H7 (cell line): Measurements from ENCODE around the gene ABHD3. TPM values are rescaled to one million over a fixed set of nuclear protein-coding genes. Genes with fewer than 3 reads are reported as not detected.
A peak's percentile ranks its signal among the peaks of the same experiment; 100 is the strongest.
"Not testable (repeated sequence)": the region's sequence is repeated elsewhere in the genome, so short reads cannot be mapped to it uniquely, and the experiment has no call there.

ENCODE experiments used
- DNase-seq: peaks from one replicate; pipeline ENCODE4 v3.0.0; 2012
- H3K27me3 ChIP-seq: 2 replicates; pipeline ENCODE4 v1.6.0; 2011; ENCODE audit warnings: mild to moderate bottlenecking, low read length; ENCODE audit not compliant: control insufficient read depth, insufficient read depth
- H3K36me3 ChIP-seq: replicated peaks from 2 replicates; pipeline ENCODE4 v1.5.1; 2011; ENCODE audit warnings: low read length; ENCODE audit not compliant: control insufficient read depth, insufficient read depth
- H3K4me3 ChIP-seq: 2 replicates; pipeline ENCODE4 v1.5.1; 2011; ENCODE audit warnings: low read depth, mild to moderate bottlenecking, control low read depth, low read length, moderate library complexity; ENCODE audit not compliant: insufficient read depth
- total RNA-seq: library from RNA; depleted of rRNA; stranded (reverse); fragments of >200 nt; shearing (Covaris generic); gene quantifications from 2 replicates; pipeline ENCODE4 v1.2.3, GENCODE V29; 2014; rRNA removed

The ABHD3 gene, protein sequence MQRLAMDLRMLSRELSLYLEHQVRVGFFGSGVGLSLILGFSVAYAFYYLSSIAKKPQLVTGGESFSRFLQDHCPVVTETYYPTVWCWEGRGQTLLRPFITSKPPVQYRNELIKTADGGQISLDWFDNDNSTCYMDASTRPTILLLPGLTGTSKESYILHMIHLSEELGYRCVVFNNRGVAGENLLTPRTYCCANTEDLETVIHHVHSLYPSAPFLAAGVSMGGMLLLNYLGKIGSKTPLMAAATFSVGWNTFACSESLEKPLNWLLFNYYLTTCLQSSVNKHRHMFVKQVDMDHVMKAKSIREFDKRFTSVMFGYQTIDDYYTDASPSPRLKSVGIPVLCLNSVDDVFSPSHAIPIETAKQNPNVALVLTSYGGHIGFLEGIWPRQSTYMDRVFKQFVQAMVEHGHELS
- total RNA-seq, result 5.5 and 6.9 TPM in 2 replicates

DNA sequence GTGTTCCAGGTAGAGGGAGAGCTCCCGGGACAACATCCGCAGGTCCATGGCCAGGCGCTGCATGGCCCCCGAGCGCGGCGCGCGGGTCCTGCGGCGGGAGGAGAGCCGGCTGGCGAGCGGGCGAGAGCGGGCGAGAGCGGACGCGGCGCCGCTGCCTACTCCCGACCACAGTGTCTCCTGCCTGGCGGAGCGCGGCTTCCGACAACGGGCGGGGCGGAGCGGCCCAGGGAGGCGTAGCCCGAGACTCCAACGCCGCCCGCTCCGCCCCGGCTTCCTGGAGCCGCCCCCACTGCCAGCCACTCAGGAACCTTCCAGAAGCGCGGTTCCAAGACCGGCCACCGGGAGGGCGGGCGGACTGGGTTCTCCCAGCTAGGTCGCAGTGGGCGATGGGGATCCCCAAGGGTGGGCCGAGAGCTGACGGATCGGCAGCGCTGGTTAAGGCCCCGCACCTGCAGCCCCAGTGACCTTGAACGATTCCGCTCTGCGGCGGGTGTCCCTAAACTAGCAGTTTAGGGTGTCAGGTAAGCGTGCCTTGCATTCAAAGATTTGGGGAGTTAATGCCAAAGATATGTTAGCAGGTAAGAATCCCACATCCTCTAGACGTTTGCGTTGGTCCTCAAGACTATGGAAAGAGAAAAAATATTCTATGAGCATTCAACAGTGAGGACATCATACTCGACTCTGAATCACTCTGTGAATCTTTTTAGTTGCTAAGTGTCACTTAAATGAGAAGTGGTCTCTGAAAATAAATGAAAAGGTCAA is at the start of gene ABHD3:
TSS of gene ABHD3 (minus strand) at position 172 of the 762 bp plus-strand sequence. CDS start at position 63, 109 bp downstream.
- peak; percentile 96 for DNase-seq
- Histone ChIP-seq H3K36me3 (peaks cover 3% of the 10 kb centered on the region; the same call in 1 of the 2 replicates), H3K4me3 (peak within 1 kb of the TSS; percentile 75), H3K27me3 (peaks cover 2% of the 10 kb centered on the region; the same call in 1 of the 2 replicates)

DNA sequence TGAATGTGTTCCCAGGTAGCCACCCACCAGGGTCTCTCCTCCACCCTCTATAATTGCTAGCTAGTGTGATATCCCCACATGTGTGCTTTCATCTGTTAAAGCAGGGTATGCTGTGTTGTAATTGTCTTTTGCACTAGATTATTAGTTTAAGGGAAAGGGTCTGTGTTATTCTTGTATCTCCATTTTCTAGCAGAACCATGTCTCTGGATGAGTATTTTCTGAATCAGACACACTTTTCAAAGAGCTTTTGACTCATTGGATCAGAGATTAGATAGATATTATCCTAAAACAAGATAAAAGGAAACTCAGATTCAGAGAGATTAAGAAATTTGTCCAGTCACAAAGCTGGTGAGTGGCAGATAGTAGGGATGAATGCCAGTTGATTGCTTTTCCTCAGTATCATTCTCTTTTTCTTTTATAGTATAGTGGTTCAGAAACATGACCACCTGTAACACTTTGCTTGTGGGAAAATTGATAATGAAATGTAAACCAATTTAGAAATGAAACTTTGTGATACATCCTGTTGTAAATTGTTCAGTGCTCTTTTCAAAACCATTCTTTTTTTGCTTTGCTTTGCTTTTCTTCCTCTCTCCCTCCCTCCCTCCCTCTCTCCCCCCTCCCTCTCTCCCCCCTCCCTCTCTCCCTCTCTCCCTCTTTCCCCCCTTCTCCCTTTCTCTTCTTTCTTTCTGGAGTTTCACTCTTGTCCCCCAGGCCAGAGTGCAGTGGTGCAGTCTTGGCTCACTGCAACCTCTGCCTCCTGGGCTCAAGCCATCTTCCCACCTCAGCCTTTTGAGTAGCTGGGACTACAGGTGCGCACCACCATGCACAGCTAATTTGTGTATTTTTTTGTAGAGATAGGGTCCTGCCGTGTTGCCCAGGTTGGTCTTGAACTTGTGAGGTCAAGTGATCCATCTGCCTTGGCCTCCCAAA is 43.5 kb upstream of the ABHD3 start:
- Histone ChIP-seq H3K36me3 (no peaks in the 10 kb centered on the region), H3K4me3 (no peak overlapping the region), H3K27me3 (no peaks in the 10 kb centered on the region)
- no peak for DNase-seq

DNA sequence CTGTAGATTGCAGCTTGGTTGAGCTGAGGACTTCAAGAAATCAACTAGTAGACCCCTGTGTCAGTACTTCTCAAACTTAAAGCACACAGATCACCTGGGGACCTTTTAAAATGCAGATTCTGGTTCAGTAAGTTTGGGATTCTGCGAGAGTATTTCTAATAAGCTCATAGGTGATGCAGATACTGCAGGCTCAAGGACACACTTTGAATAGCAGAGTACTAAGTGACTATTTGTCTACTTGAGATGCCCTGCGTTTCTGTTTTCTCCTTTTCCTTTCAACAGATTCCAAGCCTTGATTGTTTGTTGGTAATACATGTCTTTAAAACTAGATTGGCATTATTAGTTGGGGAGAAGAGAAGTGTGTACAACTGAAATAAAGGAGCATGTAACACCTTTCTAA is 42.7 kb upstream of the ABHD3 start:
- H3K27me3 ChIP-seq, result no peaks in the 10 kb centered on the region
- DNase-seq, result no peak
- H3K36me3 ChIP-seq, result no peaks in the 10 kb centered on the region
- no peak overlapping the region for H3K4me3 ChIP-seq

DNA sequence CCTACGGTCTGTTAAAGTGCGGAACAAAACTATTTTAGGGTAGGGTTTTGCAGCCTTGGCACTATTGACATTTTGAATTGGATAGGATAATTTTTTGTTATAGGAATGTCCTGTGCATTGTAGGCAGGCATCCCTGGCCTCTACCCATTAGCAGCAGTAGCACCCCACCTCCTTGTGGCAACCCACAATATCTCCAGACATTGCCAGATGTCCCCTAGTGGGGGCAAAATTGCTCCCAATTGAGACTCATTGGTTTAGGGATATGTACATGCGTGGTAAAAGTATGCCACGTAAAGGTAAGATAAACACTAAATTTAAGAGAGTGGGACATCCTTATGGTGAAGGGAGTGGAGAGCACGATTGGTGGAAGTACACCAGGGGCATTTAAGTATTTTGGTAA is 40.7 kb upstream of the ABHD3 start:
- DNase-seq, result no peak
- Histone ChIP-seq H3K4me3 (no peak overlapping the region), H3K27me3 (no peaks in the 10 kb centered on the region), H3K36me3 (no peaks in the 10 kb centered on the region)

DNA sequence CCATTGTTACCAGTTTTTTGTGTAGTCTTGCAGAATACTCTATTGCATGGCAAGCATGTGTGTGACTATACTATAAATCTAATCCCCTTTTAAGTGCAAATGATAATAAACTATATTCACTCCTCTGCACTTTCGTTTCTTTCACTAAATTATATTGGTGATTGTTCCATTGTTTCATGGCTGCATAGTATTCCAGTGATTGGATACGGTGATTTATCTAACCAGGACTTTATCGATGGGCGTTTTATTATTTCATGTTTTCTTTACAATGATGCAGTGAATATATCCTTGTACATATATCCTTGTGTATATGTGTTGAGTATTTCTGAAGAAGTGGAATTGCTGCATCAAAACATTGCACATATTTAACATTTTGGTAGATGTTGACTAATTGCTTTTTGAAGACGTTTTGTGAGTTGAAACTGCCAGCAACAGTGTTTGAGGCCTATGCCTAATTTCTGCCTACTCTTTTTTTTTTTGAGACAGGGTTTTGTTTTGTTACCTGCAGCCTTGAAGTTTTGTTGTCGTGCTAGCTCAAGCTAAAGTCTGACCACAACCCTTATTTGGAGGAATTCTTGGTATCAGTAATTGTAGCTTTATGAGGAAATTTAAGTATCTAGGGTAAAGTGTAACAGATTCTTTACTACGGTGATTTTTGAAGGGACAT is 38.7 kb upstream of the ABHD3 start:
- no peaks in the 10 kb centered on the region for H3K27me3 ChIP-seq
- no peaks in the 10 kb centered on the region for H3K36me3 ChIP-seq
- no peak for DNase-seq
- H3K4me3 ChIP-seq, result no peak overlapping the region

DNA sequence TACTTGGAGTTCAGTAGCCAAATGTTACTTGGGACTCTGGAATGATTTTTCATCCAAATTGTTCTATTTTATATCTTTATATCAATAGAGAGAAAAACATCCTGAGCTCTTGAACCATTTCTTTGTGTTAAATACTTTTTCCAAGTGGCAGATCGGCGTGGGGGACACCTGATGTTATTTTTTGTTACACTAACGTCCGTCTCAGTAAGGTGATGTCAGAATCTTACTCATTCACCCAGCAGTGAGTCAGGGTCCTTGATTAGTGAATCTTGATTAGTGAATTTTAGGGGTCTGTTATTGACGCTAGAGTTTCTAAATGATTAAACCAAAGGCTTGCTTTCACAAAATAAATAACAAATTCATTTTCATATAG is 37.7 kb upstream of the ABHD3 start:
- Histone ChIP-seq H3K27me3 (no peaks in the 10 kb centered on the region), H3K4me3 (peak overlapping the region; percentile 73), H3K36me3 (no peaks in the 10 kb centered on the region)
- DNase-seq, result no peak

DNA sequence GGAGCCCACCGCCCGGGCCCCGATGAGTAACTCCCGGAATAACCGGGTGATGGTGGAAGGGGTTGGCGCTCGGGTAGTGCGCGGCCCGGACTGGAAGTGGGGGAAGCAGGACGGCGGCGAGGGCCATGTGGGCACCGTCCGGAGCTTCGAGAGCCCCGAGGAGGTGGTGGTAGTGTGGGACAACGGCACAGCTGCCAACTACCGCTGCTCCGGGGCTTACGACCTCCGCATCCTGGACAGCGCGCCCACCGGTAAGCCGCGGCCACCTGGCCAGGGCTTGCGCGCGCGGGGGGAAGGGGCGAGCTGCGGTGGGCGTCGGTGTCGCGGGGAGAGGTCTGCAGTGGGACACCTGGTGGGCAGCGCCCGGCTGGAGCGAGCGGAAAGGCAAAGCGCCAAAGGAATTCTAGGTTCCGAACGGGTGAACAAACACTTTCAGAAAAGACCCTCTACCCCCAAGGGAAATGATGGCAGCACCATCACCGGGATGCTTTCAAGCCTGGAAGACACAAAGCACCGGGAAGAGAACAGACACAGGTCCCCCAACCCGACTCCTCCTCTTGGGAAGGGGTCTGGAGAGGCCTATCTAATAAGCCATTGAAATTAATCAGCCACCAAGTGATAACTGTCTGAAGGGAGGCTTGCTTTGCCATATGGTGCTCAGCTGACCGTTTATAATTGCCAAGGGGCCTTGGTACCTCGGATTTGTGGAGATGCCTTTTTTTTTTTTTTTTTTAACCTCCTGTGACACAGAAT is 37.2 kb upstream of the ABHD3 start:
- no peak for DNase-seq
- no peaks in the 10 kb centered on the region for H3K27me3 ChIP-seq
- peak overlapping the region; percentile 73 for H3K4me3 ChIP-seq
- H3K36me3 ChIP-seq, result no peaks in the 10 kb centered on the region

DNA sequence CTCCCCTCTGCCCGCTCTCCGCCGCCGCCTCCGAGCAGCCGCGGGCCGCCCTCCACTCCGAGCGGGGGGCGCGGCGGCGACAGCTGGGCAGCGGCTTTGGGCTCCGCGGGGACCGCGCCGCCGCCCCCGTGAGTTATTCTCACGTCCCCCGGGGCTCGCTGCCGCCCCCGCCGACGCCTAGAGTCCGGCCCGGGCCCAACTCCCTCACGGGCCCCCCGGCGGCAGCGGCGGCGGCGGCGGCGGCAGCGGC is 36.7 kb upstream of the ABHD3 start:
- DNase-seq, result no peak
- Histone ChIP-seq H3K27me3 (no peaks in the 10 kb centered on the region), H3K4me3 (peak overlapping the region; percentile 73), H3K36me3 (no peaks in the 10 kb centered on the region)

DNA sequence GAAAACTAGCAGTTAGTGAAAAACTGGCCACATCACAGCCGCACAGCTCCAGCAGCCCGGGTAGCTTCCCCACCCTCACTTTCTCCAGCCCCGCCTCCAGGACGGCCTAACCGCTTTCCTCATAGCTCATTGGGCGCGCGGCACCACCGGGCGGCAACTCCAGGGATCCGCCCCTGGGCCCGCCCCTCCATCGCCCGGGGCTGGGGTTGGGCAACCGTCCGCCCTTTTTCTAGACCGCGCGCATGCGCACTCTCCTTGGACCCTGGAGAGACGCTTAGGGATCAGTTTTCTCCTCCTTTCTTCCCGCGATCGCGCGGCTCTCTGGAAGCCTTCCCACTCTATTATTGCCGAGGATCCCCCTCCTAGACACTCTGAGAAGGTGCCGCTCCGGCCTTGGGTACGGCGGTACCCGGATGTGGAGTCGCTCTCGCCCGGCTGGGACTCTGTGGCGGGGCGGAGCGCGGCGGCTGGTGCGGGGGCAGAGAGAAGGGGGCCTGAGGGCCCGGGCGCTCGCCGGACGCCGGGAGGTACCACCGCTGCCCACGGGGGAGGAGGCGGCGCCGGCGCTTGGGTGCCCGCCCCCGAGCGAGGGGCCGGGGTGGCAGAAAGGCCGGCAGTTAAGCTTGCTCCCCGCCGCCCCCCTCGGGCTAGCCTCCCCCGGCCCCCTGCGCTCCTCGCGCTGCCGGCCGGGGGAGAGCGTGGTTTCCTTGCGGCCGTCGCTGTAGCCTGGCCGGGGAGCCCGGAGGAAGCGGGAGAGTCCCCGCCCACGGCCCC is 36.2 kb upstream of the ABHD3 start, which contains the start of gene MIB1:
TSS of gene MIB1 (plus strand) at position 255 of the 774 bp plus-strand sequence. CDS start 792 bp downstream, outside the sequence.
- Histone ChIP-seq H3K27me3 (no peaks in the 10 kb centered on the region), H3K4me3 (peak within 1 kb of the TSS; percentile 73), H3K36me3 (no peaks in the 10 kb centered on the region)
- DNase-seq, result peak; percentile 97

DNA sequence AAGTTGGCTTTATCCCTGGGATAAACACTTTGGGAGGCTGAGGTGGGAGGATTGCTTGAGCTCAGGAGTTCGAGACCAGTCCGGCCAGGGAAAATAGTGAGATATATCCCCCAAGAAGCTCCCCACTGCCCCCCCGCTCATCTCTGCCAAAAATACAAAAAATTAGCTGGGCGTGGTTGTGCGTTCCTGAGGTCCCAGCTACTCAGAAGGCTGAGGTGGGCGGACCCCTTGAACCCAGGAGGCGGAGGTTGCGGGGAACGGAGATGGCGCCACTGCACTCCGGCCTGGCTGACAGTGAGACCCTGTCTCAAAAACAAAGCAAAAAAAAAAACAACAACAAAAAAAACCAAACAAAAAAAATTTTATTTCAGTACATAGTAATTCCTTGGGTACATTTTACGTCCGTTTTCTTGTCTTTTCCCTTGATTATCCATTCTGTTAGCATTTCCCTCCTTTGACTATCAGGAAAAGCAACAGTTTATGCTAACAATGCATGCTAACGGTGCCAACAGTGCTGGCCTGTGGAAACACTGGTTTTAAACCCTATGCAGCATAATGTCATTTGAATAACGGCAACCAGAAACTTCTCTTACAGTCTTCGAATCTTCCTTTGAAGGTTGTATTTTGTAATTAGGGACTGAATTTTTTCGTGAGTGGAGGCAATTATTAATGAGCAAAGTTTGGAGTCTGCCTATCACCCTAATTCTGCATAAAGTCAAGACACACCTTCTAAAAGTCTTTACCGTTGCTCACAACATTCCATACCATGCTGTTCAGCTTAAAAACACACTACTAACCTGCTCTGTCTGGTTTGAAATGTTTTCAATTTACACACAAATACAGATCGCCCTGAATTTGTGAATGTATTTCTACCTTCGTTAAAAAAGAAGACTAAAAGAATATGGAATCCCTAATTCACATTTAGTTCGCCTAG is 35.3 kb upstream of the ABHD3 start:
- DNase-seq, result peak; percentile 20

DNA sequence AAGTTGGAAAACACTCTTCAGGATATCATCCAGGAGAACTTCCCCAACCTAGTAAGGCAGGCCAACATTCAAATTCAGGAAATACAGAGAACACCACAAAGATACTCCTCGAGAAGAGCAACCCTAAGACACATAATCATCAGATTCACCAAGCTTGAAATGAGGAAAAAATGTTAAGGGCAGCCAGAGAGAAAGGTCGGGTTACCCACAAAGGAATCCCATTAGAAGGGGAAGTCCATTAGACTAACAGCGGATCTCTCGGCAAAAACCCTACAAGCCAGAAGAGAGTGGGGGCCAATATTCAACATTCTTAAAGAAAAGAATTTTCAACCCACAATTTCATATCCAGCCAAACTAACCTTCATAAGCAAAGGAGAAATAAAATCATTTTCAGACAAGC is 32.4 kb upstream of the ABHD3 start:
- DNase-seq, H3K36me3 ChIP-seq, H3K27me3 ChIP-seq, H3K4me3 ChIP-seq: not testable (repeated sequence)

More for the DNA sequence above, 35.3 kb upstream of the ABHD3 start:
- Histone ChIP-seq H3K4me3 (no peak overlapping the region), H3K27me3 (no peaks in the 10 kb centered on the region), H3K36me3 (no peaks in the 10 kb centered on the region)

DNA sequence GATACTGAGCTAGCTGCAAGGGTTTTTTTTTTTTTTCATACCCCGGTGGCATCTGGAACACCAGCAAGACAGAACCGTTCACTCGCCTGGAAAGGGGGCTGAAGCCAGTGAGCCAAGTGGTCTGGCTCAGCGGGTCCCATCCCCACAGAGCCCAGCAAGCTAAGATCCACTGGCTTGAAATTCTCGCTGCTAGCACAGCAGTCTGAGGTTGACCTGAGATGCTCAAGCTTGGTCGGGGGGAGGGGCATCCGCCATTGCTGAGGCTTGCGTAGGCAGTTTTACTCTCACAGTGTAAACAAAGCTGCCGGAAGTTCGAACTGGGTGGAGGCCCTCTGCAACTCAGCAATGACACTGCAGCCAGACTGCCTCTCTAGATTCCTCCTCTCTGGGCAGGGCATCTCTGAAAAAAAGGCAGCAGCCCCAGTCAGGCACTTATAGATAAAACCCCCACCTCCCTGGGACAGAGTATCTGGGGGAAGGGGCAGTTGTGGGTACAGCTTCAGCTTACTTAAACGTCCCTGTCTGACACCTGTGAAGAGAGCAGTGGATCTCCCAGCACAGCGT is 31.0 kb upstream of the ABHD3 start:
- DNase-seq, result peak; percentile 49
- Histone ChIP-seq H3K27me3 (no peaks in the 10 kb centered on the region), H3K4me3 (no peak overlapping the region), H3K36me3 (no peaks in the 10 kb centered on the region)
